Right ventricle myocardium inferior (tissue), 1 donor: ENCODE results near the gene MRAS. TPM values are rescaled to one million over a fixed set of nuclear protein-coding genes. Genes with fewer than 3 reads are reported as not detected.
"Not testable (repeated sequence)": the region's sequence is repeated elsewhere in the genome, so short reads cannot be mapped to it uniquely, and the experiment has no call there.

Source experiments
- ATAC-seq: fragments of 200-7000 bp; cut with Tn5 transposase; one replicate; pipeline ENCODE4 v1.9.1; 2020; ENCODE audit warnings: mild to moderate bottlenecking, moderate library complexity
- DNase-seq: peaks from one replicate; pipeline ENCODE4 v3.0.0; 2021; ENCODE audit errors: missing footprints
- intact Hi-C: fragments of 100-400 bp; cut with DNase I; formaldehyde crosslinking; loops from one replicate; pipeline ENCODE4 v1.11.0; 2022
- total RNA-seq: library from RNA; stranded (reverse); fragmentation: NEBNext Ultra II Directional; extraction: Animal tissue kit (Norgen Biotek cat#: 25700); gene quantifications from one replicate; pipeline ENCODE4 v1.2.1, GENCODE V29; 2021
- donor health status: DM: no; HTN: yes; CAD: no; lungs with severe emphysema.

Gene MRAS
- total RNA-seq, 1 donor from 2014 or later, result 396 TPM

DNA sequence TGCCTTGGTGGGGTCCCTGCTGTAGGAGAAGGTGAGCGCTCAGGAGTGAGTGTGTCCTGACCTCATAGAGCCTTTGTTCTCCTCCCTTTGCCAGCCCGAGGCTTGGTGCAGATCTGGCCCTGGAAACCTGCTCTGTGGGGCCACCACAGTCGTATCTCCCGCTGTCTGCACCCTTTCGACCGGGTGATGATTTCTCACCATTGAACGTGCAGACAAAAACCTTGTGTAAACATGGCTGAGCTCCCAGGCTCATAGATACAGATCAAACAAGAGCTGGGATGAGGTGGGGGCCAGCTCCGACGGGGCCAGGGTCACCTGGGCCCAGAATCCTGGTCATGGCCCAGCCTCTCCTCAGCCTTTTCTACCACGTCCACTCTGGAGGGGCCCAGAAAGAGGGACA, 51.4 kb downstream of the MRAS start:
- ATAC-seq, result peak; percentile 32
- DNase-seq, result no peak
- intact Hi-C loops, result loop anchor here (5.0 kb wide), 2 partner anchors 37 to 62 kb away; no protein-coding TSS in a partner anchor

- ATAC-seq, result no peak
- intact Hi-C loops, result loop anchor here (5.0 kb wide), 1 partner anchor 63 kb away; no protein-coding TSS in a partner anchor
- no peak for DNase-seq
Observed at GRCh38 chr3:138400651-138401070, 52.3 kb downstream of the MRAS start.

GRCh38 chr3:138401834-138402233, 53.5 kb downstream of the MRAS start:
- intact Hi-C loops, result loop anchor here (5.0 kb wide), 1 partner anchor 65 kb away; no protein-coding TSS in a partner anchor
- ATAC-seq (no peak), DNase-seq (no peak)

- ATAC-seq, result no peak
- no peak for DNase-seq
- intact Hi-C loops, result loop anchor here (5.0 kb wide), 1 partner anchor 67 kb away; no protein-coding TSS in a partner anchor
Observed at GRCh38 chr3:138404121-138404520, 55.7 kb downstream of the MRAS start.

GRCh38 chr3:138405001-138405400, 56.6 kb downstream of the MRAS start:
- DNase-seq (no peak), ATAC-seq (no peak)
- intact Hi-C loops, result no loop called here

- no peak for ATAC-seq
- intact Hi-C loops, result no loop called here
- no peak for DNase-seq
Observed at GRCh38 chr3:138405486-138405885, 57.1 kb downstream of the MRAS start.

DNA sequence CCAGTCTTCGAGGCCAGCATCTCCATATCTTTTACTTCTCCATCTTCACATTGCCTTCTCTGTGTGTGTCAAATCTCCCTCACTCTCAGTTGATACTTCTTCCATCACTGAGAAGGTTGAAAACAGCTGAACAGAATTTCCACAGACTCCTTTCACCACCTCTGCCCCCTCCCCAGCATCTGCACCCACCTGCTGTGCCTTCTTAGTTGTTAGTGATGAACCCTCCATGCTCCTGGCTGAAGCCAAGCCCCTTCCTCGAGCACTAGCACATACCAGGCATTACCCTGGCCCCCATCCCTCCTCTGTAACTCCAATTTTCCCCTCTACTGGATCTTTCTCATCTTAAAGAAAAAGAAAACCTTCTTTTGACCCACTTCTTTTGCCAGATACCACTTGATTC, 58.2 kb downstream of the MRAS start:
- intact Hi-C loops, result no loop called here
- ATAC-seq (no peak), DNase-seq (no peak)

DNA sequence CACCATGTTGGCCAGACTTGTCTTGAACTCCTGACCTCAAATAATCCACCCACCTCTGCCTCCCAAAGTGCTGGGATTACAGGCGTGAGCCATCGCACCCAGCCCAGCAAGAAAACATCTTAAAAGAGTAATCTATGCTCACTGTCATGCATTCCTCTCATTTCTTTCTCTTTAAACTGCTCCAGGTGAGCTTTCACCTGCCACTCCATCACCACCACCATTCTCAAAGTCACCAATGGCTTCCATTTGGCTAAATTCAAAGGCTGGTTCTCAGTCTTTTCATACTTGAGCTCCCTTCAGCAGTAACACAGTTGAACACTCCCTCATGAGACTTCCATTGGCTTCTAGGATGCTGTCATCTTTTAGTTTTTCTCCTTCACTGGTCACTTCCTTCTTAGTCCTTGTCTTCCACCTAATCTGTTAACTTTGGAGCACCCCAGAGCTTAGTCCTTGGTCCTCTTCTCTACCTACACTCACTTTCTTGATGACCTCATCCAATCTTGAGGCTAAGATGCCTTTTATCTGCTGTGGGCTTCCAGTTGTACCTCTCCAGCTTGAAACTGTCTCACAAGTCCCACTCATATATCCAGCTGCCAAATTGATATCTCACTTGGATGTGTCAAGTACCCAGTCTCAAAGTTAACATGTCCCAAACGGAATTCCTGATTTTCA, 59.0 kb downstream of the MRAS start:
- intact Hi-C loops, result no loop called here
- no peak for DNase-seq
- no peak for ATAC-seq

- intact Hi-C loops, result no loop called here
- no peak for ATAC-seq
- DNase-seq, result no peak
Observed at GRCh38 chr3:138408751-138409570, 60.6 kb downstream of the MRAS start.

DNA sequence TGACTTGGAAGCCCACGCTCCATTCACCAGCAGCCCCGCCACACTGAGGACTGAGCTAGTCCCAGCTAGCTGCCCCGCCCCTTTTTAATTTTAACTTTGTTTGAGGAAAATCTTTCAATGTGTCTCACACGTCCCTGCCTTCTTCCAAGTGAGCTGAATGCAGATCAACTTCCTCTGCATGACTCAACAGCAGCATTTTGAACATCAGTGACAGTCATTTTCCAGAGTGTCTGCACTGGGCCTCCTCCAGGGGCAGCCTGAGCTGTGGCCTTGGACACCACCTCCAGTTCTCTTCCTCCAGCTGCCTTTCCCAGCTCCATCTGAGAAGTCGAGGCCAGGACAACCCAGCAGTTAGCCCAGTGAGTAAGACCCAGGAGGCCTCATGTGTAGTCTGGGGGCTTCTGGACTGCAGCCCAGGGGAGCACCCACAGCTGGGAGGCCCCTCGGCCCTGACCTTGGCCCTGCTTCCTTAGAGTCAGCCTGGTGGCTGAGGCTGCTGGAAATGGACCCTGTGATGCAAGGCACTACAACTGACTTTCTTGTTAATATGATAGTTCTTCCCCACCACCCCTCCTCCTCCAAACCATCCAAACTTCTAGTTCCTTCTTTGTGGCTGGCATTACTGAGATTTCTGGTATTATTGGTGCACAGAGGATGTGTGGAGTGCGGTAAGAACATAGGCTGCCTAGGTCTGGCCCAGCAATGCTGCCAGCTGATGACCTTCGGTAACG, 64.6 kb downstream of the MRAS start:
- no peak for ATAC-seq
- intact Hi-C loops, result loop anchor here (10.0 kb wide), 1 partner anchor 338 kb away; no protein-coding TSS in a partner anchor

DNA sequence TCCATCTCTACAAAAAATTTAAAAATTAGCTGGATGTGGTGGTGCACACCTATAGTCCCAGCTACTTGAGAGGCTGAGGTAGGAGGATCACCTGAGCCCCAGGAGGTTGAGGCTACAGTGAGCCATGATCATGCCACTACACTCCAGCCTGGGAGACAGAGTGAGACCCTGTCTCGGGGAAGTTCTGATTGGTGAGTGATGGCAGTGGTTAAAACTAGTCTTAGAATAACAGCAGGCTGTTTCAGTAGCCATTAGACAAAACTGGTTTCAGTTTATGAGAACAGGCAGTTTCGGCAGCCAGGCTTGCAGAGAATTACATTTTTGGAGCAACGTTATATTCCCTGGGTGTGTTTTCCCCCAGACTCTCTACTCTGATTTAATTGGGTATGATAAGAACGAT, 67.9 kb downstream of the MRAS start:
- not testable (repeated sequence) for ATAC-seq, DNase-seq
- intact Hi-C loops, result loop anchor here (5.0 to 10.0 kb wide), 2 partner anchors 84 to 341 kb away; no protein-coding TSS in a partner anchor

More for the DNA sequence above, 64.6 kb downstream of the MRAS start:
- DNase-seq, result no peak

GRCh38 chr3:138417559-138417982, 69.2 kb downstream of the MRAS start:
- intact Hi-C loops, result loop anchor here (5.0 to 10.0 kb wide), 2 partner anchors 85 to 343 kb away; no protein-coding TSS in a partner anchor
- DNase-seq (peak; percentile 84), ATAC-seq (peak; percentile 87)

DNA sequence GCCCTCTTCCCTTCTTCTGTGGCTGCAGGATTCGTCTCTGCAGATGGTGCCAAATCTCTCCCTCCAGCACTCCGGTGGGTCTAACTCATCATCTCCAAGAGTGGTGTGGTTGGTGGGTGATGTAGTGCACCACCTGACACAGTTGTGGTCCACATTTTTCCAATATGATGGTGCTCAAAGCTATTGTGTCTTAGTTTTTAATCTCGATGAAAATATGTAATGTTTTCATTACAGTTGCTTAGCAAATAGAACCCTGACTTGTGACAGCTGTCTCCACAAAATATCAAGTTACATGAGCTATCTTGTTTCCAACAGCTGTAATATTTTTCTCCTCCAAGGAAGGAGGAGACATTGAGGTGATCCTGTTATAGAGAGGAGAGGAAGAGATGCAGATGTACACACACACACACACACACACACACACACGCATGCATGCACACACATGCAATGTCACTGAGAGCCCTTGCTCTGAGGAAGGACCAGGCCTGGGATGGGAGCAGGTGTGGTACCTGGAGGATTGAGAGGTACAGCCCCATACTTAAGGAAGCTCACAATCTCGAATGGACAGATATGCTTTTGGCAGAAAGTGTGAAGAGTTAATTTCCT, 70.3 kb downstream of the MRAS start:
- ATAC-seq (no peak), DNase-seq (no peak)
- intact Hi-C loops, result loop anchor here (5.0 to 10.0 kb wide), 2 partner anchors 86 to 344 kb away; no protein-coding TSS in a partner anchor

DNA sequence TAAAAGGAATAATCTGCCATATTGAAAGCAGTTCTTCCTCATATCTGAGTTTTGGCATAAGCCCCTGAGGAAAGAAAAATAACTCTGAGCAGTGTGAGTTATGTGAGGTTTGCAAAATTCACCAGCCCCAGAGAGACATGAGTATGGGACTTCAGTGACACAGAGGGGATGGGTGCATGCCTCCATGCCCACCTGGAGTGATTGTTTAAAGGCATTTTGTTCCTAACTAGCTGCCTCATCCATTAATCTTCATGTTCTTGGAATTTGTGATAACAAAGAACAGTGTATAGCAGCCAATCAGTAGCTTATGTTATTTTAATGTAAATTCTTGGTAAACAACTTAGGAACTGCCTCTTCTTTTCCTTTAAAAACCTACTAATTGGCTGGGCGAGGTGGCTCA, 74.9 kb downstream of the MRAS start:
- intact Hi-C loops, result loop anchor here (10.0 kb wide), 1 partner anchor 239 kb away; the partner anchor contains the start of gene ARMC8
- ATAC-seq (no peak), DNase-seq (no peak)

DNA sequence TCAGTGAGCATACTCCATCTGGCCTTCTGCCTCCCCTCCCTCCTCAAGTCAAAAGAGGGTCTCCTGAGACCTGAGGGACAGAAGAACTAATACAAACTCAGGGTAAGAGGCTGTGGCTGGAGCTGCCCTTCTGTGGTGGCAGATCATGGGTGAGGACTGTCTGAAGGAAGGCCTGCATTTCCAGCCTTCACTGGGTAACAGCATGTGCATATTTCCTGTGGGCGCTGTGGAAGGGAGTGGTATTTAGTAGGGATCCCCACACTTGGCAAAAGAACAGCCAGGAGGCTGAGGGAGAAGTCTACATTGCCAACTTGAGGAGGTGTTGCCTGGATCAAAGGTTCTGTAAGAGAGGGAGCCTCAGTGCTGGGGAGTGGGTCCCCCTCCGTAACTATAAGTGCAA, 75.9 kb downstream of the MRAS start:
- no peak for DNase-seq
- intact Hi-C loops, result loop anchor here (10.0 kb wide), 1 partner anchor 240 kb away; the partner anchor contains the start of gene ARMC8
- ATAC-seq, result no peak

GRCh38 chr3:138426211-138426610, 77.8 kb downstream of the MRAS start:
- DNase-seq, result no peak
- intact Hi-C loops, result loop anchor here (10.0 kb wide), 1 partner anchor 241 kb away; the partner anchor contains the start of gene ARMC8
- no peak for ATAC-seq

DNA sequence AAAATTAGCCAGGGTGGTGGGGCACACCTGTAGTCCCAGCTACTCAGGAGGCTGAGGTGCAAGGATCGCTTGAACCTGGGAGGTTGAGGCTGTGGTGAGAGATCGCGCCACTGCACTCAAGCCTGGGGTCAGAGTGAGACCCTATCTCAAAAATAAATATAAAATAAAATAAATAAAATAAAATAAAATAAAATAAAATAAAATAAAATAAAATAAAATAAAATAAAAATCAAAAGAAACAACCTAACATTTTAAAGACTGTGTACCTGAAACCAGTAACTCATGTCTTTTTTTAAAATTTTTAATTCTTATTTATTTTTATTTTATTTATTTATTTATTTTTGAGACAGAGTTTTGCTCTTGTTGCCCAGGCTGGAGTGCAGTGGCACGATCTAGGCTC, 78.4 kb downstream of the MRAS start:
- ATAC-seq, DNase-seq: not testable (repeated sequence)
- intact Hi-C loops, result loop anchor here (10.0 kb wide), 1 partner anchor 242 kb away; the partner anchor contains the start of gene ARMC8

GRCh38 chr3:138429665-138430064, 81.3 kb downstream of the MRAS start:
- intact Hi-C loops, result loop anchor here (10.0 kb wide), 1 partner anchor 245 kb away; the partner anchor contains the start of gene ARMC8
- ATAC-seq (no peak), DNase-seq (no peak)
